Kidney capillary endothelial cell (primary cell): Measurements from ENCODE around the gene ARMC7.
"Not testable (repeated sequence)": the region's sequence is repeated elsewhere in the genome, so short reads cannot be mapped to it uniquely, and the experiment has no call there.

Experiments used
- DNase-seq: peaks from one replicate; pipeline ENCODE4 v3.0.0-alpha.2; 2018; ENCODE audit warnings: low spot score

Gene ARMC7

GRCh38 chr17:75109407-75110233 is at the start of gene ARMC7:
Gene ARMC7, plus strand, starts transcription at chr17:75109969. Its CDS starts 320 bp downstream, at chr17:75110289.
- peak; percentile 88 for DNase-seq

GRCh38 chr17:75060434-75061054 is 49.2 kb upstream of the ARMC7 start:
- DNase-seq = no peak

GRCh38 chr17:75061055-75061438 is 48.7 kb upstream of the ARMC7 start:
- no peak for DNase-seq

- DNase-seq = no peak
Measured at GRCh38 chr17:75061618-75062017, 48.2 kb upstream of the ARMC7 start.

GRCh38 chr17:75063201-75063600 is 46.6 kb upstream of the ARMC7 start:
- no peak for DNase-seq

- DNase-seq = no peak
Measured at GRCh38 chr17:75063626-75064025, 46.1 kb upstream of the ARMC7 start.

GRCh38 chr17:75064040-75064439 is 45.7 kb upstream of the ARMC7 start:
- DNase-seq = no peak

GRCh38 chr17:75064460-75064859 is 45.3 kb upstream of the ARMC7 start:
- no peak for DNase-seq

- DNase-seq = no peak
Measured at GRCh38 chr17:75064867-75065561, 44.8 kb upstream of the ARMC7 start.

- peak; percentile 54 for DNase-seq
Measured at GRCh38 chr17:75065562-75066151, 44.1 kb upstream of the ARMC7 start.

- DNase-seq = no peak
Measured at GRCh38 chr17:75067856-75068255, 41.9 kb upstream of the ARMC7 start.

GRCh38 chr17:75068750-75069149 is 41.0 kb upstream of the ARMC7 start:
- no peak for DNase-seq

- DNase-seq = no peak
Measured at GRCh38 chr17:75069783-75070182, 40.0 kb upstream of the ARMC7 start.

GRCh38 chr17:75071478-75072271 is 38.1 kb upstream of the ARMC7 start:
- not testable (repeated sequence) for DNase-seq

GRCh38 chr17:75072909-75073308 is 36.9 kb upstream of the ARMC7 start:
- not testable (repeated sequence) for DNase-seq

- no peak for DNase-seq
Measured at GRCh38 chr17:75073618-75074047, 36.1 kb upstream of the ARMC7 start.

GRCh38 chr17:75074532-75074931 is 35.2 kb upstream of the ARMC7 start:
- DNase-seq = no peak

GRCh38 chr17:75075597-75076336 is 34.0 kb upstream of the ARMC7 start:
- DNase-seq = no peak

GRCh38 chr17:75077072-75077495 is 32.7 kb upstream of the ARMC7 start:
- DNase-seq = no peak

- DNase-seq = peak; percentile 86
Measured at GRCh38 chr17:75077496-75078283, 32.1 kb upstream of the ARMC7 start.
